H4 (cell line): ENCODE data around the gene FOXC1. TPM values are rescaled to one million over a fixed set of nuclear protein-coding genes. Genes with fewer than 3 reads are reported as not detected.

Experiments
- DNase-seq: peaks from one replicate; pipeline ENCODE4 v3.0.0-alpha.2; 2015; ENCODE audit warnings: low spot score
- total RNA-seq: library from RNA; depleted of rRNA; stranded (reverse); fragments of >200 nt; shearing (Covaris generic); gene quantifications from 2 replicates; pipeline ENCODE4 v1.2.3, GENCODE V29; 2014

The FOXC1 gene
- total RNA-seq, 1 experiment from 2014 or later = 4.9 TPM

GRCh38 chr6:1612299-1612973, 2.7 kb downstream of the FOXC1 start:
- DNase-seq = no peak

- DNase-seq = peak; percentile 42
These were observed 3.2 kb downstream of the FOXC1 start for GRCh38 chr6:1612974-1613306.

GRCh38 chr6:1613346-1613687, 3.6 kb downstream of the FOXC1 start:
- no peak for DNase-seq

- DNase-seq = no peak
These were observed 4.2 kb downstream of the FOXC1 start for GRCh38 chr6:1613688-1614447.

GRCh38 chr6:1614448-1615150, 4.9 kb downstream of the FOXC1 start:
- no peak for DNase-seq

- no peak for DNase-seq
These were observed 5.6 kb downstream of the FOXC1 start for GRCh38 chr6:1615151-1615852.

- DNase-seq = no peak
These were observed 6.2 kb downstream of the FOXC1 start for GRCh38 chr6:1615853-1616420.

GRCh38 chr6:1616701-1617463, 7.2 kb downstream of the FOXC1 start:
- no peak for DNase-seq

- no peak for DNase-seq
These were observed 8.0 kb downstream of the FOXC1 start for GRCh38 chr6:1617466-1618310.

GRCh38 chr6:1618311-1619097, 8.8 kb downstream of the FOXC1 start:
- no peak for DNase-seq

- DNase-seq = no peak
These were observed 9.5 kb downstream of the FOXC1 start for GRCh38 chr6:1619098-1619672.

GRCh38 chr6:1619673-1620503, 10.2 kb downstream of the FOXC1 start:
- DNase-seq = no peak

- DNase-seq = no peak
These were observed 10.9 kb downstream of the FOXC1 start for GRCh38 chr6:1620504-1621069.

- DNase-seq = no peak
These were observed 11.5 kb downstream of the FOXC1 start for GRCh38 chr6:1621070-1621701.

GRCh38 chr6:1622220-1622850, 12.6 kb downstream of the FOXC1 start:
- no peak for DNase-seq

GRCh38 chr6:1622851-1623768, 13.4 kb downstream of the FOXC1 start:
- DNase-seq = no peak
